Body of pancreas (tissue), 4 donors: ENCODE results near the gene MAGEC2.

ENCODE experiments used
- POLR2A ChIP-seq, 3 donors: fragments of 450-650 bp; IDR thresholded peaks; one replicate each; pipeline ENCODE4 v1.6.1; 2016; ENCODE audit warnings: antibody characterized with exemption in 3 of 3, mild to moderate bottlenecking in 2 of 3
- TF ChIP-seq, protein P1 (sequence below), 7 experiments: fragments of 450-650 bp in 4 of 7; fragments of 200-600 bp in 3 of 7; sonication (generic) in 3 of 7; IDR thresholded peaks; one replicate each; pipeline ENCODE4 v1.5.1; 2016 to 2019; ENCODE audit warnings: antibody characterized with exemption in 7 of 7

DNA sequence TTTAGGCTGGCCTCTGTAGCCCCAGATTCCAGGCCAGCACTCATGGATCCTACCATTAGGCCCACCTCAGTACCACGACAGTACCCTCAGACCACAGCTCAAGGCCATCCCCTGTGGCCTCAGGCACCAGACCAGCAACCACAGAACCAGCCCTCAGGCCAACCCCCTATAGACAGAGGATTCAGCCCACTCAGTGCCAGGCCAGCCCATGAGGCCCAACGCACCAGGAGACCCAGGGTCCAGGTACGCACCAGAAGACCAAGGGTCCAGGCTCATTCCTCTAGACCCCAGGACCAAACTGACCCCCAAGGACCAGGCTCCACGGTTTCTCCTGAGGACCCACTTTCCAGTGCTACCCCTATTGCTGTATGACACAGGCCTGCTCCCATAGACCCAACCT is 39.5 kb upstream of the MAGEC2 start:
- TF ChIP-seq, protein P1, sequence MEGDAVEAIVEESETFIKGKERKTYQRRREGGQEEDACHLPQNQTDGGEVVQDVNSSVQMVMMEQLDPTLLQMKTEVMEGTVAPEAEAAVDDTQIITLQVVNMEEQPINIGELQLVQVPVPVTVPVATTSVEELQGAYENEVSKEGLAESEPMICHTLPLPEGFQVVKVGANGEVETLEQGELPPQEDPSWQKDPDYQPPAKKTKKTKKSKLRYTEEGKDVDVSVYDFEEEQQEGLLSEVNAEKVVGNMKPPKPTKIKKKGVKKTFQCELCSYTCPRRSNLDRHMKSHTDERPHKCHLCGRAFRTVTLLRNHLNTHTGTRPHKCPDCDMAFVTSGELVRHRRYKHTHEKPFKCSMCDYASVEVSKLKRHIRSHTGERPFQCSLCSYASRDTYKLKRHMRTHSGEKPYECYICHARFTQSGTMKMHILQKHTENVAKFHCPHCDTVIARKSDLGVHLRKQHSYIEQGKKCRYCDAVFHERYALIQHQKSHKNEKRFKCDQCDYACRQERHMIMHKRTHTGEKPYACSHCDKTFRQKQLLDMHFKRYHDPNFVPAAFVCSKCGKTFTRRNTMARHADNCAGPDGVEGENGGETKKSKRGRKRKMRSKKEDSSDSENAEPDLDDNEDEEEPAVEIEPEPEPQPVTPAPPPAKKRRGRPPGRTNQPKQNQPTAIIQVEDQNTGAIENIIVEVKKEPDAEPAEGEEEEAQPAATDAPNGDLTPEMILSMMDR (IDR thresholded peaks at IDR 0.05), result no peak
- no peak for TF ChIP-seq POLR2A (IDR thresholded peaks at IDR 0.05)
